H9 (cell line): ENCODE data around the gene KCNK10. TPM values are rescaled to one million over a fixed set of nuclear protein-coding genes. Genes with fewer than 3 reads are reported as not detected.

Source experiments
- DNase-seq: peaks from one replicate; pipeline ENCODE4 v3.0.0-alpha.2; 2017
- H2AFZ ChIP-seq: one replicate; pipeline ENCODE4 v1.6.1; 2013; ENCODE audit warnings: mild to moderate bottlenecking, low read length, control low read depth, moderate library complexity
- H2AK5ac ChIP-seq: 2 replicates; pipeline ENCODE4 v1.6.1; 2013; ENCODE audit warnings: low read length, control low read depth, mixed read lengths; ENCODE audit not compliant: insufficient read length
- H2BK120ac ChIP-seq: one replicate; pipeline ENCODE4 v1.6.1; 2013; ENCODE audit warnings: low read depth, mild to moderate bottlenecking, low read length, control low read depth, inconsistent platforms; ENCODE audit not compliant: poor library complexity, severe bottlenecking
- H2BK12ac ChIP-seq: 2 replicates; pipeline ENCODE4 v1.6.1; 2013; ENCODE audit warnings: low read length, control low read depth, mixed read lengths, low read depth; ENCODE audit not compliant: insufficient read length
- H2BK15ac ChIP-seq: 2 replicates; pipeline ENCODE4 v1.6.1; 2013; ENCODE audit warnings: low read depth, low read length, control low read depth
- H2BK20ac ChIP-seq: one replicate; pipeline ENCODE4 v1.6.1; 2013; ENCODE audit warnings: low read depth, mild to moderate bottlenecking, low read length, control low read depth, inconsistent platforms; ENCODE audit not compliant: poor library complexity, severe bottlenecking
- H2BK5ac ChIP-seq: 2 replicates; pipeline ENCODE4 v1.6.1; 2013; ENCODE audit warnings: low read length, control low read depth, mixed read lengths; ENCODE audit not compliant: insufficient read length
- H3K14ac ChIP-seq: 2 replicates; pipeline ENCODE4 v1.6.1; 2013; ENCODE audit warnings: low read length, control low read depth; ENCODE audit not compliant: insufficient read depth
- H3K18ac ChIP-seq: 2 replicates; pipeline ENCODE4 v1.6.1; 2013; ENCODE audit warnings: low read depth, mild to moderate bottlenecking, mixed read lengths, low read length, control low read depth; ENCODE audit not compliant: insufficient read length
- H3K23ac ChIP-seq: 2 replicates; pipeline ENCODE4 v1.6.1; 2013; ENCODE audit warnings: low read length, control low read depth, mixed read lengths, low read depth; ENCODE audit not compliant: insufficient read length
- H3K23me2 ChIP-seq: 2 replicates; pipeline ENCODE4 v1.6.1; 2013; ENCODE audit warnings: low read depth, mild to moderate bottlenecking, mixed read lengths, low read length, control low read depth; ENCODE audit not compliant: insufficient read length, poor library complexity, severe bottlenecking
- H3K27ac ChIP-seq: 2 replicates; pipeline ENCODE4 v1.5.1; 2013; ENCODE audit warnings: low read length, control low read depth, mixed read lengths, low read depth; ENCODE audit not compliant: insufficient read length
- H3K27me3 ChIP-seq: 2 replicates; pipeline ENCODE4 v1.6.1; 2013; ENCODE audit warnings: low read length, control low read depth, inconsistent platforms; ENCODE audit not compliant: insufficient read depth
- H3K4ac ChIP-seq: 2 replicates; pipeline ENCODE4 v1.6.1; 2013; ENCODE audit warnings: low read depth, mild to moderate bottlenecking, control low read depth, inconsistent platforms, low read length, moderate library complexity
- H3K4me1 ChIP-seq: 2 replicates; pipeline ENCODE4 v1.6.1; 2013; ENCODE audit warnings: low read length, control low read depth, inconsistent platforms; ENCODE audit not compliant: insufficient read depth
- H3K4me2 ChIP-seq: 2 replicates; pipeline ENCODE4 v1.6.1; 2013; ENCODE audit warnings: low read length, control low read depth, mixed read lengths; ENCODE audit not compliant: insufficient read length, insufficient read depth
- H3K56ac ChIP-seq: 2 replicates; pipeline ENCODE4 v1.6.1; 2013; ENCODE audit warnings: low read depth, mild to moderate bottlenecking, mixed read lengths, low read length, control low read depth; ENCODE audit not compliant: insufficient read length
- H3K79me1 ChIP-seq: 2 replicates; pipeline ENCODE4 v1.6.1; 2013; ENCODE audit warnings: low read depth, mild to moderate bottlenecking, moderate library complexity, low read length, control low read depth, inconsistent platforms; ENCODE audit not compliant: insufficient read depth, poor library complexity, severe bottlenecking
- H3K79me2 ChIP-seq: 2 replicates; pipeline ENCODE4 v1.6.1; 2013; ENCODE audit warnings: low read length, control low read depth, inconsistent platforms; ENCODE audit not compliant: insufficient read depth
- H3K9ac ChIP-seq: 2 replicates; pipeline ENCODE4 v1.6.1; 2013; ENCODE audit warnings: low read length, control low read depth, mixed read lengths; ENCODE audit not compliant: insufficient read length; ENCODE audit errors: extremely low read depth
- H3K9me3 ChIP-seq: one replicate; pipeline ENCODE4 v1.6.1; 2013; ENCODE audit warnings: low read depth, low read length, inconsistent platforms; ENCODE audit not compliant: control insufficient read depth
- H3T11ph ChIP-seq: one replicate; pipeline ENCODE4 v1.6.1; 2013; ENCODE audit warnings: mild to moderate bottlenecking, low read length, control low read depth, inconsistent platforms
- H4K20me1 ChIP-seq: one replicate; pipeline ENCODE4 v1.6.1; 2013; ENCODE audit not compliant: control insufficient read depth, insufficient read length, insufficient read depth
- H4K5ac ChIP-seq: 2 replicates; pipeline ENCODE4 v1.6.1; 2013; ENCODE audit warnings: low read depth, mild to moderate bottlenecking, mixed read lengths, low read length, control low read depth; ENCODE audit not compliant: insufficient read length
- H4K8ac ChIP-seq: replicated peaks from 2 replicates; pipeline ENCODE4 v1.6.1; 2013; ENCODE audit warnings: low read length, control low read depth, mixed read lengths, low read depth; ENCODE audit not compliant: insufficient read length
- H4K91ac ChIP-seq: 2 replicates; pipeline ENCODE4 v1.6.1; 2013; ENCODE audit warnings: low read depth, mild to moderate bottlenecking, moderate library complexity, mixed read lengths, low read length, control low read depth; ENCODE audit not compliant: insufficient read length
- H3K27ac Mint-ChIP-seq, 3 experiments: 2 replicates in 2 of 3; 3 replicates in 1 of 3; pipeline ENCODE4 v1.8.0; 2020 to 2021; ENCODE audit warnings: mixed read lengths in 3 of 3, mild to moderate bottlenecking in 1 of 3, moderate library complexity in 1 of 3
- H3K27me3 Mint-ChIP-seq: 2 replicates; pipeline ENCODE4 v1.8.0; 2021; ENCODE audit warnings: low read depth, mild to moderate bottlenecking, moderate library complexity, mixed read lengths
- H3K36me3 Mint-ChIP-seq, 3 experiments: 2 replicates in 2 of 3; 3 replicates in 1 of 3; pipeline ENCODE4 v1.8.0; 2020 to 2021; ENCODE audit warnings: low read depth in 3 of 3, mixed read lengths in 3 of 3; ENCODE audit not compliant: insufficient read depth in 1 of 3
- H3K4me1 Mint-ChIP-seq, 2 experiments: 2 replicates each; pipeline ENCODE4 v1.8.0; 2020; ENCODE audit warnings: mixed read lengths in 2 of 2
- H3K4me3 Mint-ChIP-seq, 2 experiments: 2 replicates in 1 of 2; 3 replicates in 1 of 2; pipeline ENCODE4 v1.8.0; 2020 to 2021; ENCODE audit warnings: mild to moderate bottlenecking in 2 of 2, mixed read lengths in 2 of 2, moderate library complexity in 1 of 2
- H3K9me3 Mint-ChIP-seq, 2 experiments: 2 replicates in 1 of 2; 3 replicates in 1 of 2; pipeline ENCODE4 v1.8.0; 2020; ENCODE audit warnings: mild to moderate bottlenecking in 2 of 2, mixed read lengths in 2 of 2, moderate library complexity in 1 of 2
- CTCF ChIP-seq: fragments of 200-600 bp; sonication (generic); conservative IDR thresholded peaks from 3 replicates; pipeline ENCODE4 v1.8.0; 2021; ENCODE audit warnings: antibody characterized with exemption, mild to moderate bottlenecking
- WGBS: extraction: QIAGEN DNeasy Blood & Tissue Kit; methylation state at CpG from one replicate; pipeline ENCODE4 v1.1.7; 2013; ENCODE audit warnings: missing lambda C conversion rate, low lambda C conversion rate, mixed read lengths; ENCODE audit not compliant: insufficient read length; ENCODE audit errors: extremely low coverage; 5-methylcytosine and 5-hydroxymethylcytosine counted together
- total RNA-seq: library from RNA; stranded (reverse); gene quantifications from 2 replicates; pipeline ENCODE4 v1.2.1, GENCODE V29; 2021

KCNK10 gene
- total RNA-seq, 1 experiment from 2014 or later = 0.33 TPM

- no peaks in the 10 kb centered on the region for H3K9me3 Mint-ChIP-seq
- Histone ChIP-seq H3K79me1 (no peaks in the 10 kb centered on the region), H2BK5ac (no peak overlapping the region), H3K9ac (no peak overlapping the region), H4K5ac (no peak overlapping the region), H2AFZ (no peak overlapping the region), H3K56ac (no peak overlapping the region), H3K4me1 (no peaks in the 10 kb centered on the region), H3K23me2 (no peaks in the 10 kb centered on the region), H3K27ac (no peak overlapping the region), H2BK12ac (no peak overlapping the region), H2BK20ac (no peak overlapping the region), H3K18ac (no peak overlapping the region), H3K27me3 (no peaks in the 10 kb centered on the region), H3K9me3 (no peaks in the 10 kb centered on the region), H2BK120ac (no peak overlapping the region), H4K91ac (no peak overlapping the region), H3K4ac (no peak overlapping the region), H2BK15ac (no peak overlapping the region), H4K8ac (no peak overlapping the region), H2AK5ac (no peak overlapping the region), H3T11ph (no peak overlapping the region), H3K14ac (no peak overlapping the region), H4K20me1 (no peaks in the 10 kb centered on the region), H3K79me2 (no peaks in the 10 kb centered on the region), H3K23ac (no peak overlapping the region), H3K4me2 (no peak overlapping the region)
- no peak for TF ChIP-seq CTCF
- no peak overlapping the region; a peak in 1 of 7 replicates for H3K27ac Mint-ChIP-seq
- H3K36me3 Mint-ChIP-seq = no peaks in the 10 kb centered on the region
- no CpG with 5 or more reads among the region's 9 CpGs for WGBS
- H3K4me1 Mint-ChIP-seq = peaks cover 0 to 8% of the 10 kb centered on the region in 2 experiments; a peak in 2 of 4 replicates
- no peaks in the 10 kb centered on the region; the same call in 1 of the 2 replicates for H3K27me3 Mint-ChIP-seq
- H3K4me3 Mint-ChIP-seq = no peak overlapping the region
- DNase-seq = no peak
Measured at GRCh38 chr14:88241810-88242209, 81.3 kb downstream of the KCNK10 start.
